Kidney epithelial cell (primary cell): Measurements from ENCODE around the gene CNTN1. TPM values are rescaled to one million over a fixed set of nuclear protein-coding genes. Genes with fewer than 3 reads are reported as not detected.

Source experiments
- DNase-seq: peaks from one replicate; pipeline ENCODE4 v3.0.0-alpha.2; 2010; ENCODE audit warnings: low read depth
- H3K27me3 ChIP-seq: 2 replicates; pipeline ENCODE4 v1.6.0; 2011; ENCODE audit warnings: low read length; ENCODE audit not compliant: control insufficient read depth, insufficient read depth
- H3K36me3 ChIP-seq: 2 replicates; pipeline ENCODE4 v1.5.1; 2011; ENCODE audit warnings: low read length; ENCODE audit not compliant: control insufficient read depth, insufficient read depth
- H3K4me3 ChIP-seq: 2 replicates; pipeline ENCODE4 v1.5.1; 2011; ENCODE audit warnings: low read depth, mild to moderate bottlenecking, control low read depth, low read length
- total RNA-seq: library from RNA; depleted of rRNA; stranded (reverse); fragments of >200 nt; gene quantifications from 2 replicates; pipeline ENCODE4 v1.2.3, GENCODE V29; 2015
- TF ChIP-seq, protein P1 (sequence below): IDR thresholded peaks from 2 replicates; pipeline ENCODE4 v1.5.1; 2011; ENCODE audit warnings: mild to moderate bottlenecking, moderate library complexity, low read length, control low read depth, inconsistent platforms; ENCODE audit not compliant: insufficient read depth, poor library complexity, severe bottlenecking

Gene CNTN1
- total RNA-seq, 1 donor from 2014 or later, result 1.5 TPM

- Histone ChIP-seq H3K4me3 (no peak overlapping the region), H3K36me3 (no peaks in the 10 kb centered on the region), H3K27me3 (no peaks in the 10 kb centered on the region)
- DNase-seq, result no peak
- TF ChIP-seq, protein P1, sequence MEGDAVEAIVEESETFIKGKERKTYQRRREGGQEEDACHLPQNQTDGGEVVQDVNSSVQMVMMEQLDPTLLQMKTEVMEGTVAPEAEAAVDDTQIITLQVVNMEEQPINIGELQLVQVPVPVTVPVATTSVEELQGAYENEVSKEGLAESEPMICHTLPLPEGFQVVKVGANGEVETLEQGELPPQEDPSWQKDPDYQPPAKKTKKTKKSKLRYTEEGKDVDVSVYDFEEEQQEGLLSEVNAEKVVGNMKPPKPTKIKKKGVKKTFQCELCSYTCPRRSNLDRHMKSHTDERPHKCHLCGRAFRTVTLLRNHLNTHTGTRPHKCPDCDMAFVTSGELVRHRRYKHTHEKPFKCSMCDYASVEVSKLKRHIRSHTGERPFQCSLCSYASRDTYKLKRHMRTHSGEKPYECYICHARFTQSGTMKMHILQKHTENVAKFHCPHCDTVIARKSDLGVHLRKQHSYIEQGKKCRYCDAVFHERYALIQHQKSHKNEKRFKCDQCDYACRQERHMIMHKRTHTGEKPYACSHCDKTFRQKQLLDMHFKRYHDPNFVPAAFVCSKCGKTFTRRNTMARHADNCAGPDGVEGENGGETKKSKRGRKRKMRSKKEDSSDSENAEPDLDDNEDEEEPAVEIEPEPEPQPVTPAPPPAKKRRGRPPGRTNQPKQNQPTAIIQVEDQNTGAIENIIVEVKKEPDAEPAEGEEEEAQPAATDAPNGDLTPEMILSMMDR, result no peak
These were observed 162.4 kb downstream of the CNTN1 start for GRCh38 chr12:40854604-40855003.

- Histone ChIP-seq H3K36me3 (no peaks in the 10 kb centered on the region), H3K4me3 (no peak overlapping the region), H3K27me3 (no peaks in the 10 kb centered on the region)
- TF ChIP-seq, protein P1, result no peak
- no peak for DNase-seq
These were observed 172.7 kb downstream of the CNTN1 start for GRCh38 chr12:40864891-40865290.

GRCh38 chr12:40870981-40871380 lies 178.7 kb downstream of the CNTN1 start:
- TF ChIP-seq, protein P1, result no peak
- H3K36me3 ChIP-seq, result no peaks in the 10 kb centered on the region
- no peaks in the 10 kb centered on the region for H3K27me3 ChIP-seq
- H3K4me3 ChIP-seq, result no peak overlapping the region
- DNase-seq, result no peak

DNA sequence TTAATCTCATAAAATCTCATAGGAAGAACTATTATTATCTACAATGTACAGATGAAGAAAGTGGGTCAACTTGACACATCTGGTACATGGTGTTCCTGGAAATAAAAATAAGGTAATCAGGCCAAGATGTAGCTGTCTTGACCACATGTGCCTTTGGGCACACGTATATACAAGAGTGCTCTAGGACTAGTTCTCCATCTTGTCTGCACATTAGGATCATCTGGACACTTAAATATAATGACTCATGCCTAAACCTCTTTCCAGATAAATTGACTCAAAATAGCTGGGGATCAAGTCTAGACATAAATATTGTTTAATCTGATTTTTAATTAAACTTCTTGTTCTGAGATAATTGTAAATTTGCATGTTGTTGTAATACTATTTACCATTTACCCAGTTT lies 182.6 kb downstream of the CNTN1 start:
- Histone ChIP-seq H3K36me3 (no peaks in the 10 kb centered on the region), H3K27me3 (no peaks in the 10 kb centered on the region), H3K4me3 (no peak overlapping the region)
- no peak for DNase-seq
- TF ChIP-seq, protein P1, result no peak

- TF ChIP-seq, protein P1, result no peak
These were observed 197.1 kb downstream of the CNTN1 start for GRCh38 chr12:40889329-40889728.

DNA sequence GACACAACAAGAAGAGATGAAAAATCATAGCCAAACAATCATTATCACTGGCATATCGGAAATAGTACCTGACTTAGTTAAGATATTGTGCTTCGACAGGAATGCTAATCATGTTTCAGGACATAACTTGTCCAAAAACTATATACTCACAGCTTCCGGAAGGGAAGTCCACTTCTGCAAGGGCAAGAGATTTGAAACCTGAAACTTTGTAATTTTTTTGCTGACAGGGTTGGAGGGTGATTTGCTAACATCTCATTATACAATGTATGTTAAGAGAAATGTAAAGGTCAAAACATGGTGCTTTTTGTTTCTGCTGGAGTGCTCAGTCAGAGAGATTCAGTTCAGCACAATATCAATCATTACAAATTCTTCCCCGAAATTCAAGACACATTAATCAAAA lies 200.3 kb downstream of the CNTN1 start:
- Histone ChIP-seq H3K36me3 (no peaks in the 10 kb centered on the region), H3K27me3 (no peaks in the 10 kb centered on the region), H3K4me3 (no peak overlapping the region)
- TF ChIP-seq, protein P1, result no peak
- DNase-seq, result no peak

More at GRCh38 chr12:40889329-40889728, 197.1 kb downstream of the CNTN1 start:
- Histone ChIP-seq H3K36me3 (no peaks in the 10 kb centered on the region), H3K4me3 (no peak overlapping the region), H3K27me3 (no peaks in the 10 kb centered on the region)
- DNase-seq, result no peak
